H1 (cell line): ENCODE measurements around the gene LCN15. TPM values are rescaled to one million over a fixed set of nuclear protein-coding genes. Genes with fewer than 3 reads are reported as not detected.

ENCODE experiments used
- BCL11A ChIP-seq, 2 experiments: IDR thresholded peaks; one replicate each; pipeline ENCODE4 v1.6.1; 2011; ENCODE audit warnings: low read depth in 2 of 2, low read length in 2 of 2, mild to moderate bottlenecking in 2 of 2
- HDAC6 ChIP-seq: IDR thresholded peaks from one replicate; pipeline ENCODE4 v1.7.1; 2012; ENCODE audit warnings: low read depth, mild to moderate bottlenecking, inconsistent platforms, low read length, moderate library complexity
- SP1 ChIP-seq: IDR thresholded peaks from 2 replicates; pipeline ENCODE4 v1.6.1; 2011; ENCODE audit warnings: low read depth, low read length
- polyA plus RNA-seq, 7 experiments: library from polyadenylated mRNA; depleted of rRNA in 3 of 7; stranded (reverse) in 5 of 7; unstranded in 2 of 7; fragments of >200 nt in 5 of 7; fragments of 200-250 nt in 2 of 7; gene quantifications; 1 replicate in 5 of 7; 2 replicates in 1 of 7; 4 replicates in 1 of 7; pipeline versions ENCODE4 v1.2.1 to v1.2.3, GENCODE V29; 2011 to 2013; ENCODE audit warnings: missing spikeins in 2 of 7, mixed read lengths in 2 of 7
- total RNA-seq: library from RNA; stranded (reverse); fragmentation: NEBNext Ultra II Directional; extraction: Animal tissue kit (Norgen Biotek cat#: 25700); gene quantifications from 2 replicates; pipeline ENCODE4 v1.2.1, GENCODE V29; 2021
- TF ChIP-seq, protein P1 (sequence below): IDR thresholded peaks from 2 replicates; pipeline ENCODE4 v1.6.1; 2012; ENCODE audit warnings: inconsistent platforms

LCN15 gene
- total and polyA plus RNA-seq, 2 of the 8 experiments (the other 6 are each of a cell fraction or from before 2014, with no cell fraction given), result 0.08 to 0.47 TPM

DNA sequence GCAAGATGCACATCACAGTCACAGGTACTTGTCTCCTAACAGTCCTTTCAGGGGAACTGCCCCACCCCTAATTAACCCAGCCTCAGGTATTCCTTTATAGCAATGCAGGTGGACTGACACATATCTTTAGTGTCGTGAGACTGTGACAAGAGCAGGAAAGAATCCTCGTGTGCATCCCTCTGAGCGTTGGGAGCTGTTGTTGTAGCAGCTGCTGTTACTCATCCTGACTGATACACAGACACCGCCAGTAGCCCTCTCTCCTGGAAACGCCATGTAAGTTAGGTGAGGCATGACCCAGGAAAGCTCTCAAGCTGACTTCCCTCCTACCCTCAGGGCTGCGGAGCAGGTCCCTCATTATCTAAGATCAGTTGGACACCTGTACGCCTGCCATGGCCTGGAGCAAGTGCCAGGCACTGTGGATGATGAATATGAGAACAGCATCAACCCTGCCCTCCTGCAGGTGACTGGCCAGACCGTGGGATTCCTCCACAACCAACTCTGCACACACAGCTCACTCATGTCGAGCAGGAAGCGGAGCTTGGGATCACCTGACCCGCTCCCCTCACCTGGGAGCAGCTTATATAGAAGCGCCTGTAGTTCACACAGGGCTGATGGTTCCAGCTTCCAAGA lies 10.2 kb upstream of the LCN15 start (continued):
- TF ChIP-seq, protein P1, sequence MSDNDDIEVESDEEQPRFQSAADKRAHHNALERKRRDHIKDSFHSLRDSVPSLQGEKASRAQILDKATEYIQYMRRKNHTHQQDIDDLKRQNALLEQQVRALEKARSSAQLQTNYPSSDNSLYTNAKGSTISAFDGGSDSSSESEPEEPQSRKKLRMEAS, result no peak
- TF ChIP-seq HDAC6 (no peak), BCL11A (IDR thresholded peaks at IDR 0.05; ENCODE audit: low read depth in 2 of 2, low read length in 2 of 2) (no peak), SP1 (no peak)
